NT2/D1 (cell line): Measurements from ENCODE around the gene TMEM258.

ENCODE experiments used
- SUZ12 ChIP-seq: IDR thresholded peaks from 2 replicates; pipeline ENCODE4 v1.6.1; 2011; ENCODE audit not compliant: insufficient read length, insufficient read depth; ENCODE audit errors: extremely low read depth
- YY1 ChIP-seq: IDR thresholded peaks from 2 replicates; pipeline ENCODE4 v1.6.1; 2011; ENCODE audit not compliant: insufficient read length, insufficient read depth
- ZNF274 ChIP-seq: IDR thresholded peaks from 2 replicates; pipeline ENCODE4 v1.6.1; 2011; ENCODE audit warnings: mild to moderate bottlenecking, low read depth, low read length

GRCh38 chr11:61812736-61813411 lies 20.5 kb upstream of the TMEM258 start:
- TF ChIP-seq ZNF274 (no peak), YY1 (no peak), SUZ12 (no peak)
